ENCODE data around the gene PDIK1L.

The PDIK1L gene

GRCh38 chr1:26153966-26154532, 42.4 kb downstream of the PDIK1L start:
- DNase-seq (ENCODE audit: low read depth), result no peak
- no peak for TF ChIP-seq CTCF (IDR thresholded peaks at IDR 0.05; ENCODE audit: control insufficient read depth, extremely low read depth, insufficient read depth)
- H3K4me3 ChIP-seq (ENCODE audit: low read depth, low read length), result no peak overlapping the region

- TF ChIP-seq CTCF (IDR thresholded peaks at IDR 0.05; ENCODE audit: control insufficient read depth, extremely low read depth, insufficient read depth), result no peak
- no peak overlapping the region for H3K4me3 ChIP-seq (ENCODE audit: low read depth, low read length)
- DNase-seq (ENCODE audit: low read depth), result no peak
Measured at GRCh38 chr1:26154750-26155149, 43.1 kb downstream of the PDIK1L start.

- no peak for TF ChIP-seq CTCF (IDR thresholded peaks at IDR 0.05; ENCODE audit: control insufficient read depth, extremely low read depth, insufficient read depth)
- DNase-seq (ENCODE audit: low read depth), result no peak
- no peak overlapping the region for H3K4me3 ChIP-seq (ENCODE audit: low read depth, low read length)
Measured at GRCh38 chr1:26155370-26156284, 44.0 kb downstream of the PDIK1L start.

- DNase-seq (ENCODE audit: low read depth), result no peak
- no peak overlapping the region for H3K4me3 ChIP-seq (ENCODE audit: low read depth, low read length)
- no peak for TF ChIP-seq CTCF (IDR thresholded peaks at IDR 0.05; ENCODE audit: control insufficient read depth, extremely low read depth, insufficient read depth)
Measured at GRCh38 chr1:26156285-26157038, 44.8 kb downstream of the PDIK1L start.

- no peak for DNase-seq (ENCODE audit: low read depth)
- no peak overlapping the region for H3K4me3 ChIP-seq (ENCODE audit: low read depth, low read length)
- no peak for TF ChIP-seq CTCF (IDR thresholded peaks at IDR 0.05; ENCODE audit: control insufficient read depth, extremely low read depth, insufficient read depth)
Measured at GRCh38 chr1:26158271-26158907, 46.8 kb downstream of the PDIK1L start.

- no peak within 1 kb of the TSS for H3K4me3 ChIP-seq (ENCODE audit: low read depth, low read length)
Measured at GRCh38 chr1:26158908-26159742, 47.5 kb downstream of the PDIK1L start, which contains the start of gene FAM110D. Gene FAM110D, plus strand, starts transcription at chr1:26159079. Its CDS starts 2,213 bp downstream, at chr1:26161292.

More at GRCh38 chr1:26158908-26159742, 47.5 kb downstream of the PDIK1L start, which contains the start of gene FAM110D:
- DNase-seq (ENCODE audit: low read depth), result no peak
- no peak for TF ChIP-seq CTCF (IDR thresholded peaks at IDR 0.05; ENCODE audit: control insufficient read depth, extremely low read depth, insufficient read depth)

Data from LNCaP clone FGC (cell line).